GM23248 (cell line): ENCODE results near the gene CYRIA. TPM values are rescaled to one million over a fixed set of nuclear protein-coding genes. Genes with fewer than 3 reads are reported as not detected.

Experiments
- DNase-seq: peaks from one replicate; pipeline ENCODE4 v3.0.0-alpha.2; 2015
- H2AFZ ChIP-seq: fragments of 200-600 bp; sonication (generic); 2 replicates; pipeline ENCODE4 v1.6.1; 2016; ENCODE audit warnings: antibody characterized with exemption
- H3F3A ChIP-seq: fragments of 200-600 bp; sonication (generic); 2 replicates; pipeline ENCODE4 v1.6.1; 2016; ENCODE audit warnings: mild to moderate bottlenecking, antibody characterized with exemption, mixed run types; ENCODE audit not compliant: insufficient read depth
- H3K27ac ChIP-seq: fragments of 200-600 bp; sonication (generic); 2 replicates; pipeline ENCODE4 v1.5.1; 2016; ENCODE audit warnings: mild to moderate bottlenecking
- H3K27me3 ChIP-seq: fragments of 200-600 bp; sonication (generic); replicated peaks from 2 replicates; pipeline ENCODE4 v1.6.1; 2016; ENCODE audit warnings: mild to moderate bottlenecking; ENCODE audit not compliant: insufficient read depth
- H3K36me3 ChIP-seq: fragments of 200-600 bp; sonication (generic); 2 replicates; pipeline ENCODE4 v1.6.1; 2016; ENCODE audit warnings: low read depth, mild to moderate bottlenecking
- H3K4me1 ChIP-seq: fragments of 200-600 bp; sonication (generic); 2 replicates; pipeline ENCODE4 v1.6.1; 2016; ENCODE audit warnings: mild to moderate bottlenecking; ENCODE audit not compliant: insufficient read depth
- H3K4me2 ChIP-seq: fragments of 200-600 bp; sonication (generic); one replicate; pipeline ENCODE4 v1.6.1; 2016; ENCODE audit warnings: mild to moderate bottlenecking; ENCODE audit not compliant: unreplicated experiment
- H3K4me3 ChIP-seq: fragments of 200-600 bp; sonication (generic); 2 replicates; pipeline ENCODE4 v1.5.1; 2016; ENCODE audit warnings: mild to moderate bottlenecking
- H3K79me2 ChIP-seq: fragments of 200-600 bp; sonication (generic); 2 replicates; pipeline ENCODE4 v1.6.1; 2016; ENCODE audit warnings: mild to moderate bottlenecking; ENCODE audit not compliant: insufficient read depth
- H3K9ac ChIP-seq: fragments of 200-600 bp; sonication (generic); 2 replicates; pipeline ENCODE4 v1.6.1; 2016; ENCODE audit warnings: mild to moderate bottlenecking
- H3K9me2 ChIP-seq: fragments of 200-600 bp; sonication (generic); 2 replicates; pipeline ENCODE4 v1.6.1; 2016; ENCODE audit warnings: mixed run types, mild to moderate bottlenecking, moderate library complexity; ENCODE audit not compliant: insufficient read depth
- H3K9me3 ChIP-seq: fragments of 200-600 bp; sonication (generic); one replicate; pipeline ENCODE4 v1.6.1; 2017; ENCODE audit warnings: low read depth
- H4K20me1 ChIP-seq: fragments of 200-600 bp; sonication (generic); 2 replicates; pipeline ENCODE4 v1.6.0; 2016; ENCODE audit not compliant: insufficient read depth
- EZH2 ChIP-seq: fragments of 200-600 bp; sonication (generic); IDR thresholded peaks from 2 replicates; pipeline ENCODE4 v1.6.1; 2018; ENCODE audit warnings: antibody characterized with exemption, mild to moderate bottlenecking; ENCODE audit not compliant: insufficient read depth, poor library complexity, severe bottlenecking
- EZH2phosphoT487 ChIP-seq: fragments of 200-600 bp; sonication (generic); IDR thresholded peaks from 2 replicates; pipeline ENCODE4 v1.6.1; 2018; ENCODE audit warnings: antibody characterized with exemption, moderate library complexity, mild to moderate bottlenecking, low read depth; ENCODE audit not compliant: insufficient read depth
- WGBS, 2 experiments: methylation state at CpG; one replicate each; pipeline ENCODE4 v1.1.6; 2015 to 2017; ENCODE audit warnings: low lambda C conversion rate in 2 of 2, low coverage in 1 of 2; ENCODE audit errors: missing lambda C conversion rate in 2 of 2; 5-methylcytosine and 5-hydroxymethylcytosine counted together
- in situ Hi-C: fragments of 300-500 bp; cut with MboI; formaldehyde crosslinking; loops from 2 replicates; pipeline ENCODE4 v1.15.0; 2020
- polyA plus RNA-seq: library from polyadenylated mRNA; unstranded; fragments of >200 nt; fragmentation: Nextera tagmentation; extraction: Ambion mirVana; gene quantifications from 2 replicates; pipeline ENCODE4 v1.2.1, GENCODE V29; 2016
- total RNA-seq: library from RNA; depleted of rRNA; stranded (reverse); fragments of >200 nt; shearing (Covaris generic); gene quantifications from 2 replicates; pipeline ENCODE4 v1.2.3, GENCODE V29; 2014

CYRIA gene
- total and polyA plus RNA-seq, 2 experiments from 2014 or later, result not detected

DNA sequence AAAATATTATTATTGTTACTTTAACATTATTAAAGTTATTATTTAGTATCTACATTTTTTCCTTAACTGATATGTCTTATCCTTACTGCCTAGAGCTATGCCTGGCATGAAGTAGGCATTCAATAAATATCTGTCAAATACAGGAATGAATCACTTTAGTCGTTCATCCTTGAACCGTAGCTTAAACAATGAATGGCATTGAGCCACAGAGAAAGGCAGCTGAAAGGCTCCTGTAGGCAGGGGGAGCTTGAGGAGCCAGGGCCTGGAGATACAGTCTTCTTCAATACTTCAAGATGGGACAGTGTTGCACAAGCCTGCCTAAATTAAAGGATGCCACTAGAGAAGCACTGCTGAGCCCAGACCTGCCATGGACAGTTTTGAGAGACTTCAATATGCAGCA is 22.5 kb downstream of the CYRIA start:
- Histone ChIP-seq H2AFZ (no peak overlapping the region), H3K36me3 (no peaks in the 10 kb centered on the region), H3F3A (no peaks in the 10 kb centered on the region), H3K9ac (no peak overlapping the region), H3K4me2 (no peak overlapping the region), H3K79me2 (no peaks in the 10 kb centered on the region), H3K9me2 (no peaks in the 10 kb centered on the region), H3K4me1 (no peaks in the 10 kb centered on the region), H4K20me1 (no peaks in the 10 kb centered on the region), H3K9me3 (no peaks in the 10 kb centered on the region), H3K27ac (no peak overlapping the region), H3K27me3 (no peaks in the 10 kb centered on the region; the same call in 1 of the 2 replicates), H3K4me3 (no peak overlapping the region)
- no peak for TF ChIP-seq EZH2
- TF ChIP-seq EZH2phosphoT487, result no peak
- no peak for DNase-seq
- in situ Hi-C loops, result no loop called here
- WGBS, 2 experiments, result 78% methylated on average over 2 of the region's 2 CpGs

- no peak for DNase-seq
- H3K27me3 ChIP-seq, result no peaks in the 10 kb centered on the region; the same call in 1 of the 2 replicates
- no peak overlapping the region for H3K4me3 ChIP-seq
- no peaks in the 10 kb centered on the region for H3K9me3 ChIP-seq
- H4K20me1 ChIP-seq, result no peaks in the 10 kb centered on the region
- H3K36me3 ChIP-seq, result no peaks in the 10 kb centered on the region
- no peaks in the 10 kb centered on the region for H3K4me1 ChIP-seq
- in situ Hi-C loops, result no loop called here
- no peaks in the 10 kb centered on the region for H3K9me2 ChIP-seq
- H3F3A ChIP-seq, result no peaks in the 10 kb centered on the region
- H3K27ac ChIP-seq, result no peak overlapping the region
- H3K9ac ChIP-seq, result no peak overlapping the region
- WGBS, 2 experiments, result 56 to 61% methylated on average over 3 of the region's 3 CpGs
- no peaks in the 10 kb centered on the region for H3K79me2 ChIP-seq
- TF ChIP-seq EZH2phosphoT487, result no peak
- no peak for TF ChIP-seq EZH2
- no peak overlapping the region for H3K4me2 ChIP-seq
- no peak overlapping the region for H2AFZ ChIP-seq
Observed at GRCh38 chr2:16642088-16642487, 23.5 kb downstream of the CYRIA start.

- in situ Hi-C loops, result no loop called here
- DNase-seq, result no peak
- Histone ChIP-seq H3K9me3 (no peaks in the 10 kb centered on the region), H3K9me2 (no peaks in the 10 kb centered on the region), H3K36me3 (no peaks in the 10 kb centered on the region), H3K27me3 (no peaks in the 10 kb centered on the region; the same call in none of the 2 replicates), H4K20me1 (no peaks in the 10 kb centered on the region), H2AFZ (no peak overlapping the region), H3K4me2 (no peak overlapping the region), H3K79me2 (no peaks in the 10 kb centered on the region), H3K4me1 (no peaks in the 10 kb centered on the region), H3K9ac (no peak overlapping the region), H3F3A (no peaks in the 10 kb centered on the region), H3K27ac (no peak overlapping the region), H3K4me3 (no peak overlapping the region)
- no peak for TF ChIP-seq EZH2phosphoT487
- no peak for TF ChIP-seq EZH2
- 47 to 70% methylated on average over 2 of the region's 2 CpGs for WGBS, 2 experiments
Observed at GRCh38 chr2:16641509-16641908, 24.1 kb downstream of the CYRIA start.

- H3K9me3 ChIP-seq, result no peaks in the 10 kb centered on the region
- H3K36me3 ChIP-seq, result no peaks in the 10 kb centered on the region
- in situ Hi-C loops, result no loop called here
- H3K9ac ChIP-seq, result no peak overlapping the region
- no peaks in the 10 kb centered on the region for H3K79me2 ChIP-seq
- H3K4me3 ChIP-seq, result no peak overlapping the region
- 5 to 7% methylated on average over 5 of the region's 5 CpGs for WGBS, 2 experiments
- peak; percentile 29 for DNase-seq
- no peaks in the 10 kb centered on the region for H3F3A ChIP-seq
- no peaks in the 10 kb centered on the region for H3K4me1 ChIP-seq
- no peak overlapping the region for H3K4me2 ChIP-seq
- H2AFZ ChIP-seq, result no peak overlapping the region
- no peak overlapping the region for H3K27ac ChIP-seq
- no peaks in the 10 kb centered on the region for H3K9me2 ChIP-seq
- H4K20me1 ChIP-seq, result no peaks in the 10 kb centered on the region
- TF ChIP-seq EZH2phosphoT487 (no peak), EZH2 (no peak)
- no peaks in the 10 kb centered on the region; the same call in none of the 2 replicates for H3K27me3 ChIP-seq
Observed at GRCh38 chr2:16640867-16641266, 24.8 kb downstream of the CYRIA start.
